CD4-positive, alpha-beta T cell (primary cell): ENCODE measurements around the gene PORCN. TPM values are rescaled to one million over a fixed set of nuclear protein-coding genes. Genes with fewer than 3 reads are reported as not detected.

ENCODE experiments used
- ATAC-seq: fragments of 200-7000 bp; cut with Tn5 transposase; one replicate; pipeline ENCODE4 v1.10.0; 2022; ENCODE audit warnings: mild to moderate bottlenecking; ENCODE audit not compliant: poor library complexity
- CTCF ChIA-PET: fragments of 350-600 bp; sonication (Branson Sonifier 250); formaldehyde crosslinking; loops from one replicate; lab custom pipeline; 2021; ENCODE audit warnings: antibody characterized with exemption, inconsistent platforms; lab: Charles Lee
- POLR2A ChIA-PET: fragments of 350-600 bp; sonication (Branson Sonifier 250); formaldehyde crosslinking; loops from one replicate; lab custom pipeline; 2021; ENCODE audit warnings: antibody characterized with exemption, inconsistent platforms; lab: Charles Lee
- DNase-seq, 14 experiments: peaks; one replicate each; pipeline ENCODE4 v3.0.0-alpha.2; 2013 to 2020; ENCODE audit warnings: mixed read lengths in 2 of 14
- H3K27ac ChIP-seq, 2 donors: one replicate each; pipeline versions ENCODE4 v1.5.1 to v1.7.0; 2013; ENCODE audit warnings: low read length in 2 of 2, low read depth in 1 of 2, mild to moderate bottlenecking in 1 of 2
- H3K27me3 ChIP-seq, 2 experiments: 1 replicate in 1 of 2; 2 replicates in 1 of 2; pipeline versions ENCODE4 v1.6.1 to v1.7.0; 2013; ENCODE audit warnings: low read length in 2 of 2, control low read depth in 1 of 2, mild to moderate bottlenecking in 1 of 2, moderate library complexity in 1 of 2; ENCODE audit not compliant: insufficient read depth in 2 of 2, control insufficient read depth in 1 of 2
- H3K36me3 ChIP-seq: one replicate; pipeline ENCODE4 v1.6.1; 2013; ENCODE audit warnings: low read length, control low read depth; ENCODE audit not compliant: insufficient read depth
- H3K4me1 ChIP-seq: one replicate; pipeline ENCODE4 v1.6.1; 2013; ENCODE audit warnings: low read length, control low read depth; ENCODE audit not compliant: insufficient read depth
- H3K4me3 ChIP-seq: one replicate; pipeline ENCODE4 v1.5.1; 2013; ENCODE audit warnings: mild to moderate bottlenecking, low read length, moderate library complexity
- H3K9me3 ChIP-seq, 2 experiments: 1 replicate in 1 of 2; 2 replicates in 1 of 2; pipeline versions ENCODE4 v1.6.1 to v1.7.0; 2013; ENCODE audit warnings: low read length in 2 of 2, mild to moderate bottlenecking in 2 of 2, control low read depth in 1 of 2, moderate library complexity in 1 of 2; ENCODE audit not compliant: control insufficient read depth in 1 of 2, insufficient read depth in 1 of 2
- H3K27ac Mint-ChIP-seq: one replicate; pipeline ENCODE4 v1.8.0; 2020; ENCODE audit warnings: mixed read lengths
- H3K27me3 Mint-ChIP-seq: one replicate; pipeline ENCODE4 v1.8.0; 2021; ENCODE audit warnings: mixed read lengths
- H3K36me3 Mint-ChIP-seq: one replicate; pipeline ENCODE4 v1.8.0; 2021; ENCODE audit warnings: low read depth, mixed read lengths
- H3K4me1 Mint-ChIP-seq: one replicate; pipeline ENCODE4 v1.8.0; 2021; ENCODE audit warnings: low read depth, mixed read lengths
- H3K4me3 Mint-ChIP-seq: one replicate; pipeline ENCODE4 v1.8.0; 2020; ENCODE audit warnings: mild to moderate bottlenecking, mixed read lengths
- H3K9me3 Mint-ChIP-seq: one replicate; pipeline ENCODE4 v1.8.0; 2020; ENCODE audit warnings: mixed read lengths
- intact Hi-C, 2 experiments: fragments of 100-400 bp; cut with DNase I in 1 of 2; cut with micrococcal nuclease in 1 of 2; formaldehyde crosslinking; loops; one replicate each; pipeline versions ENCODE4 v1.15.1 to v1.9.0; 2023 to 2025; cut with DNase I, micrococcal nuclease
- total RNA-seq, 174 experiments: library from RNA in 2 of 174; stranded (reverse) in 2 of 174; gene quantifications; one replicate each; pipeline ENCODE4 v1.2.3 and lab custom pipeline; 2021 to 2026
- TF ChIP-seq, protein P1 (sequence below): fragments of 200-600 bp; IDR thresholded peaks from one replicate; pipeline ENCODE4 v1.8.0; 2022; ENCODE audit warnings: antibody characterized with exemption, mild to moderate bottlenecking

The PORCN gene
- total RNA-seq, 2 experiments from 2014 or later: 12.0 to 14.1 TPM

DNA sequence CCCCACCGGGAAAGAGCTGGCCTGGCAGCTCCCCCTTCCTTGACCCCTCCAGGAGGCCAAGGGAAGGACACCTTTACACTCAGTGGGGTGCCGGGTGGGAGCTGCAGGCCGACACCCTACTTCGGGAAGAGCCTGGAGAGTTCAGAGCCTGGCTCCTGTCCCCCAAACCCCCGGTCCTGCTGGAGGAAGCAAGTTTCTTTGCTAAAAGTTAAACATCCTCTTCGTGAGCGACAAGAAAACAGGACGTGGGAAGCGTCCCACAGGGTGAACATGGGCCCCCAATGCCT lies 35.1 kb upstream of the PORCN start:
- no peak overlapping the region for H3K27ac Mint-ChIP-seq
- Histone ChIP-seq H3K4me3 (no peak overlapping the region), H3K9me3 (no peaks in the 10 kb centered on the region), H3K27ac (no peak overlapping the region), H3K27me3 (no peaks in the 10 kb centered on the region), H3K36me3 (peaks cover 5% of the 10 kb centered on the region), H3K4me1 (peaks cover 35% of the 10 kb centered on the region)
- ATAC-seq (no peak), DNase-seq (no peak)
- TF ChIP-seq, protein P1, sequence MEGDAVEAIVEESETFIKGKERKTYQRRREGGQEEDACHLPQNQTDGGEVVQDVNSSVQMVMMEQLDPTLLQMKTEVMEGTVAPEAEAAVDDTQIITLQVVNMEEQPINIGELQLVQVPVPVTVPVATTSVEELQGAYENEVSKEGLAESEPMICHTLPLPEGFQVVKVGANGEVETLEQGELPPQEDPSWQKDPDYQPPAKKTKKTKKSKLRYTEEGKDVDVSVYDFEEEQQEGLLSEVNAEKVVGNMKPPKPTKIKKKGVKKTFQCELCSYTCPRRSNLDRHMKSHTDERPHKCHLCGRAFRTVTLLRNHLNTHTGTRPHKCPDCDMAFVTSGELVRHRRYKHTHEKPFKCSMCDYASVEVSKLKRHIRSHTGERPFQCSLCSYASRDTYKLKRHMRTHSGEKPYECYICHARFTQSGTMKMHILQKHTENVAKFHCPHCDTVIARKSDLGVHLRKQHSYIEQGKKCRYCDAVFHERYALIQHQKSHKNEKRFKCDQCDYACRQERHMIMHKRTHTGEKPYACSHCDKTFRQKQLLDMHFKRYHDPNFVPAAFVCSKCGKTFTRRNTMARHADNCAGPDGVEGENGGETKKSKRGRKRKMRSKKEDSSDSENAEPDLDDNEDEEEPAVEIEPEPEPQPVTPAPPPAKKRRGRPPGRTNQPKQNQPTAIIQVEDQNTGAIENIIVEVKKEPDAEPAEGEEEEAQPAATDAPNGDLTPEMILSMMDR: no peak
- no peaks in the 10 kb centered on the region for H3K27me3 Mint-ChIP-seq
- no peak overlapping the region for H3K4me3 Mint-ChIP-seq
- ChIA-PET POLR2A (interaction anchor here (1.7 to 3.0 kb wide), 2 partner anchors 66 to 101 kb away, joined by 6 to 13 read pairs; partner anchors contain the start of genes RBM3 and TBC1D25), CTCF (no interaction called here)
- H3K36me3 Mint-ChIP-seq: peaks cover 14% of the 10 kb centered on the region
- H3K4me1 Mint-ChIP-seq: peaks cover 37% of the 10 kb centered on the region
- H3K9me3 Mint-ChIP-seq: no peaks in the 10 kb centered on the region
- intact Hi-C loops: loop anchor here in 1 of 2 experiments (10.0 kb wide), 2 partner anchors 101 to 819 kb away; partner anchors contain the start of genes ELK1, RBM3 and UXT

DNA sequence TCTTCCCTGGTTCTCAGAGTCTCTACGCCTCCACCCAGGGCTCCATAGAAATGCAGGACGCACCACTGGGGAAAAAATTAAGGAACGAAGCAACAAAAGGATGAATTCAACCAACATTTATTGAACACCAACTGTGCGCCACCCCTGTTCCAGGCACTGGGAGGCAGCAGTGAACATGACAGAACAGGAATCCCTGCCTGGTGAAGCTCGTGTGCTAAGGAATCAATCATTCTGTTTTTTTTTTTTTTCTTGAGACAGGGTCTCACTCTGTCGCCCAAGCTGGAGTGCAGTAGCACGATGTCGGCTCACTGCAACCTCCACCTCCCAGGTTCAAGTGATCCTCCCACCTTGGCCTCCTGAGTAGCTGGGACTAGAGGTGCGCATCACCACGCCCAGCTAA lies 34.7 kb upstream of the PORCN start:
- intact Hi-C loops: loop anchor here in 1 of 2 experiments (10.0 kb wide), 2 partner anchors 101 to 819 kb away; partner anchors contain the start of genes ELK1, RBM3 and UXT
- Mint-ChIP-seq H3K4me1 (peaks cover 35% of the 10 kb centered on the region), H3K27ac (no peak overlapping the region), H3K36me3 (peaks cover 16% of the 10 kb centered on the region), H3K9me3 (no peaks in the 10 kb centered on the region), H3K27me3 (no peaks in the 10 kb centered on the region), H3K4me3 (peak overlapping the region; percentile 15)
- peaks cover 9% of the 10 kb centered on the region for H3K36me3 ChIP-seq
- no peak overlapping the region for H3K27ac ChIP-seq
- TF ChIP-seq, protein P1: no peak
- H3K4me3 ChIP-seq: no peak overlapping the region
- no peaks in the 10 kb centered on the region for H3K9me3 ChIP-seq
- DNase-seq: peak in 1 of 14 experiments; percentile 13
- no peak for ATAC-seq
- CTCF ChIA-PET: interaction anchor here (1.0 kb wide), 1 partner anchor 66 kb away, joined by 3 read pairs; the partner anchor contains the start of gene TBC1D25
- peaks cover 31% of the 10 kb centered on the region for H3K4me1 ChIP-seq
- POLR2A ChIA-PET: interaction anchor here (1.7 to 3.0 kb wide), 2 partner anchors 65 to 100 kb away, joined by 6 to 13 read pairs; partner anchors contain the start of genes RBM3 and TBC1D25
- H3K27me3 ChIP-seq: no peaks in the 10 kb centered on the region

DNA sequence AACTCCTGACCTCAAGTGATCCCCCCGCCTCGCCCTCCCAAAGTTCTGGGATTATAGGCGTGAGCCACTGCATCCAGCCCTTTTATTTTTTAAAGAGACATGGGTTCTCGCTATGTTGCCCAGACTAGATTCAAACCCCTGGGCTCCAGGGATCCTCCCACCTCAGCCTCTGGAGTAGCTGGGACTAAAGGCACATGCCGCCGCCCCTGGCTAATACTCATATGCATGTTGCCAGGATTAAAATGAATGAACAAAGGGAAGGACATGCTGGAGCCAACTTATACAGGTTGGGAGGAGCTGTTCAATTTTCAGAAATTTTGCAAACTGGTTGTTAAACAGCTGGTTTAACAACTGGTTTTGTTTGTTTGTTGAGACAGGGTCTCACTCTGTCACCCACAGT lies 34.2 kb upstream of the PORCN start:
- no peak overlapping the region for H3K27ac ChIP-seq
- ATAC-seq (no peak), DNase-seq (no peak)
- Mint-ChIP-seq H3K9me3 (no peaks in the 10 kb centered on the region), H3K4me1 (peaks cover 30% of the 10 kb centered on the region), H3K4me3 (no peak overlapping the region), H3K27ac (no peak overlapping the region), H3K36me3 (peaks cover 19% of the 10 kb centered on the region), H3K27me3 (no peaks in the 10 kb centered on the region)
- H3K4me1 ChIP-seq: peaks cover 27% of the 10 kb centered on the region
- TF ChIP-seq, protein P1: no peak
- CTCF ChIA-PET: interaction anchor here (1.0 kb wide), 1 partner anchor 65 kb away, joined by 3 read pairs; the partner anchor contains the start of gene TBC1D25
- POLR2A ChIA-PET: interaction anchor here (1.7 to 3.0 kb wide), 2 partner anchors 65 to 100 kb away, joined by 6 to 13 read pairs; partner anchors contain the start of genes RBM3 and TBC1D25
- no peaks in the 10 kb centered on the region for H3K9me3 ChIP-seq
- intact Hi-C loops: loop anchor here in 1 of 2 experiments (10.0 kb wide), 2 partner anchors 100 to 820 kb away; partner anchors contain the start of genes ELK1, RBM3 and UXT
- no peaks in the 10 kb centered on the region for H3K27me3 ChIP-seq
- peaks cover 12% of the 10 kb centered on the region for H3K36me3 ChIP-seq
- H3K4me3 ChIP-seq: no peak overlapping the region
